ENCODE data around the gene PLXDC1. TPM values are rescaled to one million over a fixed set of nuclear protein-coding genes. Genes with fewer than 3 reads are reported as not detected.

The PLXDC1 gene
- total and polyA plus RNA-seq, 12 donors: 1.3 to 5.6 (median 3.9) TPM

DNA sequence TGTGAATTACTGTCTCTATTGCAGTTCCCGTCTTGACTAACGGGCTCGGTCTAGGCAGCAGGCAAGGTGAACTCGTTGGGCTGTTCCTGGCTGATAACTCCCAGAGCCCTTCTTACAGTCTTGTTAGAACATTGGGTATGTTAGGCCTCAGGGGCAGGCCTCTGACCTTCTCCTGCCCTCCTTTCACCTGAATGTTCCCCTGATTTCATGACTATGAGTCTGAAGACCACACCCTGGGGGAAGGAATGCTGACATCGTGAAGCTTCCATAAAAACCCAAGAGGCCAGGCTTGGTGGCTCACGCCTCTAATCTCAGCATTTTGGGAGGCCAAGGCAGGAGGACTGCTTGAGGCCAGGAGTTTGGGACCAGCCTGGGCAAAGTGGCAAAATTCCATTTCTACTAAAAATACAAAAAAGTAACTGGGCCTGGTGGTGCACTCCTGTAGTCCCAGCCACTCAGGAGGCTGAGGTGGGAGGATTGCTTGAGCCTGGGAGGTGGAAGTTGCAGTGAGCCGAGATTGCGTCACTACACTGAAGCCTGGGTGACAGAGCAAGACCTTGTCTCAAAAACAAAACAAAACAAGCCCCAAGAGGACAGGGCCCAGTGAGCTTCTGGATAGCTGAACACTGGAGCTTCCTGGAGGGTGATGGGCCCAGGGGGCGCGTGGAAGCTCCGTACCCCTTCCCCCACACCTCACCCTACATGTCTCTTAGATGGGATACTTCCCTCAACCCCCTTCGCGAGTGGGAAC is 136.5 kb downstream of the PLXDC1 start:
- Histone ChIP-seq H3K27me3 (no peaks in the 10 kb centered on the region), H3K4me3 (no peak overlapping the region), H3K4me1 (replicated peaks in 1 of 2) (peaks cover 0 to 9% of the 10 kb centered on the region in 2 donors), H3K27ac (peak overlapping the region in 3 of 5 donors; percentile 22 to 66 (median 35)), H3K36me3 (replicated peaks in 1 of 2) (no peaks in the 10 kb centered on the region), H3K9me3 (replicated peaks in 1 of 3) (no peaks in the 10 kb centered on the region)
- DNase-seq: peak in 1 of 7 donors; percentile 13
- intact Hi-C loops (cut with DNase I): no loop called here
- TF ChIP-seq POLR2A (IDR thresholded peaks at IDR 0.05): no peak
- TF ChIP-seq, protein P1, sequence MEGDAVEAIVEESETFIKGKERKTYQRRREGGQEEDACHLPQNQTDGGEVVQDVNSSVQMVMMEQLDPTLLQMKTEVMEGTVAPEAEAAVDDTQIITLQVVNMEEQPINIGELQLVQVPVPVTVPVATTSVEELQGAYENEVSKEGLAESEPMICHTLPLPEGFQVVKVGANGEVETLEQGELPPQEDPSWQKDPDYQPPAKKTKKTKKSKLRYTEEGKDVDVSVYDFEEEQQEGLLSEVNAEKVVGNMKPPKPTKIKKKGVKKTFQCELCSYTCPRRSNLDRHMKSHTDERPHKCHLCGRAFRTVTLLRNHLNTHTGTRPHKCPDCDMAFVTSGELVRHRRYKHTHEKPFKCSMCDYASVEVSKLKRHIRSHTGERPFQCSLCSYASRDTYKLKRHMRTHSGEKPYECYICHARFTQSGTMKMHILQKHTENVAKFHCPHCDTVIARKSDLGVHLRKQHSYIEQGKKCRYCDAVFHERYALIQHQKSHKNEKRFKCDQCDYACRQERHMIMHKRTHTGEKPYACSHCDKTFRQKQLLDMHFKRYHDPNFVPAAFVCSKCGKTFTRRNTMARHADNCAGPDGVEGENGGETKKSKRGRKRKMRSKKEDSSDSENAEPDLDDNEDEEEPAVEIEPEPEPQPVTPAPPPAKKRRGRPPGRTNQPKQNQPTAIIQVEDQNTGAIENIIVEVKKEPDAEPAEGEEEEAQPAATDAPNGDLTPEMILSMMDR (IDR thresholded peaks at IDR 0.05): no peak
- 65 to 82% (median 70%) methylated on average over 10 to 13 of the region's 13 CpGs for WGBS, 4 donors

DNA sequence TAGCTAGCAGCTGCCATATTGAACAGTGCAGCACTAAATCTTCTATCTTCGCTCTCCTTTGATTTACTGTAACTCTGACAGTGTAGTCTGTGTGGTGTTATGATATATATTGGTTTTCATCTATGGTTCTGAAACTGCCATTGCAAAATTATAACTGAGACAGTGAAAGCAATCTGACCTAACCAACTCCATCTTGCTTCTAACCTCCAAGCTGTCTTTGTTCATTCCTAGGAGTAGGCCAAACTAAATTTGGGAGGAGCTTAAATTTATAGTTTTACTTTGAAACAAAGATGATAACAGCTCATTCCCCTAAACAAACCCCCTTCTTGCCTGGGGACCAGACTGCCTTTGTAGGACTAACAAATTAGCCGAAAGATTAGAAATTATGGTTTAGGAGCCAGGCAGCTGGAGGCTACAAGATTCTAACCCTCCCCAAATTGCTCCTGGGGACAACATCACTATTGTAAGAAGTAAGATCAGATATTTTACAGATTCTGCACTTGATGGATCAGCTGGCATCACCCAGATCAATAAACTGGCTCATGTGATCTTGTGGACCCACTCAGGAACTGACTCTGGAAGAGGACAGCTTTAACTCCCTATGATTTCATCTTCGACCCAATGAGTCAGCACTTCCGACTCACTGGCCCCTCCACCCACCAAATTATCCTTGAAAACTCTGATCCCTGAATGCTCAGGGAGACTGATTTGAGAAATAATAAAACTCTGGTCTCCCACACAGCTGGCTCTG is 137.2 kb downstream of the PLXDC1 start:
- Histone ChIP-seq H3K4me1 (replicated peaks in 1 of 2) (peaks cover 0 to 9% of the 10 kb centered on the region in 2 donors), H3K27me3 (no peaks in the 10 kb centered on the region), H3K4me3 (no peak overlapping the region), H3K9me3 (replicated peaks in 1 of 3) (no peaks in the 10 kb centered on the region), H3K36me3 (replicated peaks in 1 of 2) (no peaks in the 10 kb centered on the region), H3K27ac (peak overlapping the region in 3 of 5 donors; percentile 22 to 66 (median 35))
- intact Hi-C loops (cut with DNase I): no loop called here
- DNase-seq: peak in 5 of 7 donors; percentile 31 to 57 (median 45)
- WGBS, 4 donors: 57 to 68% (median 62%) methylated on average over 4 of the region's 4 CpGs
- TF ChIP-seq, protein P1 (IDR thresholded peaks at IDR 0.05): no peak
- no peak for TF ChIP-seq POLR2A (IDR thresholded peaks at IDR 0.05)

Small RNA genes within 50 kb of the gene (small RNA-seq; reads per million reads assigned to genes)
- 0 reads per million in 2 donors for gene AC091178.1

Other genes starting within 250 kb of the PLXDC1 start
- gene FBXO47, start 184.2 kb downstream of the PLXDC1 start, total RNA-seq: not detected
- gene FBXO47, start 184.2 kb downstream of the PLXDC1 start, polyA plus RNA-seq: not detected
- gene ARL5C, start 14.5 kb upstream of the PLXDC1 start, total RNA-seq: not detected
- gene ARL5C, start 14.5 kb upstream of the PLXDC1 start, polyA plus RNA-seq: not detected
- gene CACNB1, start 46.0 kb upstream of the PLXDC1 start, total RNA-seq: 1 to 10 TPM in 8 of 9 donors, under 1 TPM in 1; 0.85 to 9.1 (median 5.6) TPM
- gene CACNB1, start 46.0 kb upstream of the PLXDC1 start, polyA plus RNA-seq: 10 to 100 TPM in 2 of 3 donors, 1 to 10 TPM in 1; 3.8 to 28.8 (median 10.5) TPM
- gene RPL19, start 48.6 kb upstream of the PLXDC1 start, total RNA-seq: 1,000 to 10,000 TPM; 1,513 to 2,859 (median 2,411) TPM
- gene RPL19, start 48.6 kb upstream of the PLXDC1 start, polyA plus RNA-seq: 1,000 to 10,000 TPM; 2,256 to 4,908 (median 2,700) TPM
- 1 to 10 TPM in 1 of 9 donors, under 1 TPM in 3, not detected in 5; 0.22 to 1.1 (median 0.60) TPM for gene STAC2, start 74.3 kb upstream of the PLXDC1 start, total RNA-seq
- 1 to 10 TPM in 1 of 3 donors, under 1 TPM in 2; 0.48 to 1.0 (median 0.48) TPM for gene STAC2, start 74.3 kb upstream of the PLXDC1 start, polyA plus RNA-seq
- 10 to 100 TPM; 11.5 to 41.5 (median 21.6) TPM for gene FBXL20, start 250.0 kb upstream of the PLXDC1 start, total RNA-seq
- 1 to 10 TPM; 3.7 to 9.1 (median 6.2) TPM for gene FBXL20, start 250.0 kb upstream of the PLXDC1 start, polyA plus RNA-seq

All from adrenal gland (tissue), 12 donors.